ENCODE measurements around the gene CASZ1. TPM values are rescaled to one million over a fixed set of nuclear protein-coding genes. Genes with fewer than 3 reads are reported as not detected.

CASZ1 gene
- total RNA-seq, 4 donors from 2014 or later, result 13.1 to 33.7 (median 20.9) TPM

- Histone ChIP-seq H3K9me3 (no peaks in the 10 kb centered on the region), H3K27ac (no peak overlapping the region), H3K36me3 (peaks cover 0 to 45% (median 0%) of the 10 kb centered on the region in 3 donors), H3K4me3 (no peak overlapping the region), H3K4me1 (peaks cover 0 to 12% (median 0%) of the 10 kb centered on the region in 3 donors), H3K27me3 (no peaks in the 10 kb centered on the region)
- TF ChIP-seq, protein P1, sequence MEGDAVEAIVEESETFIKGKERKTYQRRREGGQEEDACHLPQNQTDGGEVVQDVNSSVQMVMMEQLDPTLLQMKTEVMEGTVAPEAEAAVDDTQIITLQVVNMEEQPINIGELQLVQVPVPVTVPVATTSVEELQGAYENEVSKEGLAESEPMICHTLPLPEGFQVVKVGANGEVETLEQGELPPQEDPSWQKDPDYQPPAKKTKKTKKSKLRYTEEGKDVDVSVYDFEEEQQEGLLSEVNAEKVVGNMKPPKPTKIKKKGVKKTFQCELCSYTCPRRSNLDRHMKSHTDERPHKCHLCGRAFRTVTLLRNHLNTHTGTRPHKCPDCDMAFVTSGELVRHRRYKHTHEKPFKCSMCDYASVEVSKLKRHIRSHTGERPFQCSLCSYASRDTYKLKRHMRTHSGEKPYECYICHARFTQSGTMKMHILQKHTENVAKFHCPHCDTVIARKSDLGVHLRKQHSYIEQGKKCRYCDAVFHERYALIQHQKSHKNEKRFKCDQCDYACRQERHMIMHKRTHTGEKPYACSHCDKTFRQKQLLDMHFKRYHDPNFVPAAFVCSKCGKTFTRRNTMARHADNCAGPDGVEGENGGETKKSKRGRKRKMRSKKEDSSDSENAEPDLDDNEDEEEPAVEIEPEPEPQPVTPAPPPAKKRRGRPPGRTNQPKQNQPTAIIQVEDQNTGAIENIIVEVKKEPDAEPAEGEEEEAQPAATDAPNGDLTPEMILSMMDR (IDR thresholded peaks at IDR 0.05), result no peak
- no peak for TF ChIP-seq POLR2A (IDR thresholded peaks at IDR 0.05)
- DNase-seq, result no peak
- intact Hi-C loops (cut with DNase I), result no loop called here
- 81 to 93% methylated on average over 11 to 18 of the region's 18 CpGs for WGBS, 2 donors
Measured at GRCh38 chr1:10614377-10615225, 181.8 kb downstream of the CASZ1 start.

DNA sequence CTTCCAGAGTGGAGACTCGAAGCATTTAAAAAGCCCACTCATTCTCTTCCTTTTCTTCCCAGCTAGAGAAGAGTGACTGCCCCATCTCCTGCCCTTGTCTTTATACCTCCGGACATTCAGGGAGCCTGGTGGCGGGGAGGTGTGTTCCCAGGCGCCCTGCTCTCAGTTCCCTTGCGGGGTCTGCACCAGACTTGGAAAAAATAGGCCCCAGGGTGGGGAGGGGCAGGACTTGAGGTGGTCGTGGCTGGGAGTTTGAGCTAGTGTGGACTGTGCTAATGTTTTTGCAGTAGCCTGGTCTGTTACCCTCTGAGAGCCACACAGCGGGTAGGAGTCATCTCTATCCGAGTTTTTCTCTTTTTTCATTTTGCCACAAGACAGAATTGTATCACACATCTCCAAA is 182.6 kb downstream of the CASZ1 start:
- peaks cover 0 to 5% (median 0%) of the 10 kb centered on the region in 3 donors for H3K4me1 ChIP-seq
- H3K9me3 ChIP-seq, result no peaks in the 10 kb centered on the region
- no peaks in the 10 kb centered on the region for H3K27me3 ChIP-seq
- intact Hi-C loops (cut with DNase I), result no loop called here
- WGBS, 2 donors, result 87 to 94% methylated on average over 6 to 7 of the region's 8 CpGs
- H3K4me3 ChIP-seq, result no peak overlapping the region
- no peak for DNase-seq
- H3K36me3 ChIP-seq, result peaks cover 0 to 44% (median 0%) of the 10 kb centered on the region in 3 donors
- H3K27ac ChIP-seq, result no peak overlapping the region
- TF ChIP-seq, protein P1 (IDR thresholded peaks at IDR 0.05), result no peak
- no peak for TF ChIP-seq POLR2A (IDR thresholded peaks at IDR 0.05)

GRCh38 chr1:10613340-10613739 is 183.1 kb downstream of the CASZ1 start:
- H3K27me3 ChIP-seq, result no peaks in the 10 kb centered on the region
- no peaks in the 10 kb centered on the region for H3K9me3 ChIP-seq
- DNase-seq, result no peak
- intact Hi-C loops (cut with DNase I), result no loop called here
- WGBS, 2 donors, result 91 to 100% methylated on average over 4 to 6 of the region's 10 CpGs
- H3K27ac ChIP-seq, result no peak overlapping the region
- H3K4me3 ChIP-seq, result no peak overlapping the region
- no peak for TF ChIP-seq POLR2A (IDR thresholded peaks at IDR 0.05)
- TF ChIP-seq, protein P1 (IDR thresholded peaks at IDR 0.05), result no peak
- peaks cover 0 to 39% (median 0%) of the 10 kb centered on the region in 3 donors for H3K36me3 ChIP-seq
- peaks cover 0 to 5% (median 0%) of the 10 kb centered on the region in 3 donors for H3K4me1 ChIP-seq

GRCh38 chr1:10612436-10613160 is 183.8 kb downstream of the CASZ1 start:
- peaks cover 0 to 35% (median 0%) of the 10 kb centered on the region in 3 donors for H3K36me3 ChIP-seq
- H3K4me1 ChIP-seq, result peaks cover 0 to 5% (median 0%) of the 10 kb centered on the region in 3 donors
- WGBS, 2 donors, result 72 to 88% methylated on average over 5 of the region's 12 CpGs
- H3K27me3 ChIP-seq, result no peaks in the 10 kb centered on the region
- intact Hi-C loops (cut with DNase I), result no loop called here
- H3K4me3 ChIP-seq, result no peak overlapping the region
- no peak for DNase-seq
- H3K9me3 ChIP-seq, result no peaks in the 10 kb centered on the region
- TF ChIP-seq POLR2A (IDR thresholded peaks at IDR 0.05), result no peak
- TF ChIP-seq, protein P1 (IDR thresholded peaks at IDR 0.05), result no peak
- H3K27ac ChIP-seq, result no peak overlapping the region

Measured in esophagus squamous epithelium (tissue), 5 donors.